Fibroblast of lung (primary cell): ENCODE results near the gene UTP25.

ENCODE experiments used
- CTCF ChIP-seq, 2 donors: IDR thresholded peaks in 1 of 2; conservative IDR thresholded peaks in 1 of 2; 1 replicate in 1 of 2; 2 replicates in 1 of 2; pipeline ENCODE4 v1.5.1; 2011 to 2012; ENCODE audit warnings: low read length in 2 of 2, control low read depth in 1 of 2, inconsistent platforms in 1 of 2, low read depth in 1 of 2, mild to moderate bottlenecking in 1 of 2
- EZH2 ChIP-seq: IDR thresholded peaks from 2 replicates; pipeline ENCODE4 v1.5.1; 2012; ENCODE audit warnings: low read length, control low read depth, mild to moderate bottlenecking; ENCODE audit errors: missing control alignments

GRCh38 chr1:209880031-209880430, 52.3 kb downstream of the UTP25 start:
- TF ChIP-seq CTCF (conservative IDR thresholded peaks at IDR 0.05 in 1 of 2, IDR thresholded peaks at IDR 0.05 in 1 of 2; ENCODE audit: low read depth in 1 of 2, low read length in 2 of 2) (no peak), EZH2 (no peak)
